GM23338 (cell line): ENCODE measurements around the gene QRFP. TPM values are rescaled to one million over a fixed set of nuclear protein-coding genes. Genes with fewer than 3 reads are reported as not detected.

ENCODE experiments used
- ATAC-seq: fragments of 200-7000 bp; cut with Tn5 transposase; 3 replicates; pipeline ENCODE4 v1.9.1; 2020
- DNase-seq: peaks from one replicate; pipeline ENCODE4 v3.0.0-alpha.2; 2015; ENCODE audit warnings: low spot score
- H2AFZ ChIP-seq: fragments of 200-600 bp; sonication (generic); 2 replicates; pipeline ENCODE4 v1.8.0; 2016; ENCODE audit warnings: antibody characterized with exemption, mild to moderate bottlenecking, moderate library complexity
- H3F3A ChIP-seq: fragments of 200-600 bp; sonication (generic); replicated peaks from 2 replicates; pipeline ENCODE4 v1.8.0; 2017; ENCODE audit warnings: antibody characterized with exemption, mixed run types, low read depth
- H3K27ac ChIP-seq: fragments of 200-600 bp; sonication (generic); 2 replicates; pipeline ENCODE4 v1.6.1; 2016; ENCODE audit warnings: low read depth
- H3K27me3 ChIP-seq: fragments of 200-600 bp; sonication (generic); 2 replicates; pipeline ENCODE4 v1.8.0; 2016; ENCODE audit warnings: mild to moderate bottlenecking, mixed run types, moderate library complexity; ENCODE audit not compliant: insufficient read depth
- H3K36me3 ChIP-seq: fragments of 200-600 bp; sonication (generic); 2 replicates; pipeline ENCODE4 v1.8.0; 2016; ENCODE audit warnings: mild to moderate bottlenecking; ENCODE audit not compliant: insufficient read depth
- H3K4me1 ChIP-seq: fragments of 200-600 bp; sonication (generic); 2 replicates; pipeline ENCODE4 v1.8.0; 2016; ENCODE audit warnings: mild to moderate bottlenecking, moderate library complexity; ENCODE audit not compliant: insufficient read depth
- H3K4me2 ChIP-seq: fragments of 200-600 bp; sonication (generic); 2 replicates; pipeline ENCODE4 v1.7.1; 2017; ENCODE audit warnings: mixed run types
- H3K4me3 ChIP-seq: fragments of 200-600 bp; sonication (generic); 2 replicates; pipeline ENCODE4 v1.6.1; 2016; ENCODE audit warnings: mixed run types
- H3K79me2 ChIP-seq: fragments of 200-600 bp; sonication (generic); replicated peaks from 2 replicates; pipeline ENCODE4 v1.8.0; 2017; ENCODE audit warnings: mild to moderate bottlenecking; ENCODE audit not compliant: insufficient read depth
- H3K9me2 ChIP-seq: fragments of 200-600 bp; sonication (generic); 2 replicates; pipeline ENCODE4 v1.8.0; 2017; ENCODE audit not compliant: insufficient read depth
- H4K20me1 ChIP-seq: fragments of 200-600 bp; sonication (generic); replicated peaks from 2 replicates; pipeline ENCODE4 v1.8.0; 2017; ENCODE audit warnings: mild to moderate bottlenecking; ENCODE audit not compliant: insufficient read depth
- H3K27ac Mint-ChIP-seq: 2 replicates; pipeline ENCODE4 v1.8.0; 2020; ENCODE audit warnings: inconsistent platforms, mild to moderate bottlenecking, moderate library complexity, mixed read lengths
- H3K27me3 Mint-ChIP-seq: 3 replicates; pipeline ENCODE4 v1.8.0; 2022; ENCODE audit warnings: low read depth, mild to moderate bottlenecking, moderate library complexity, mixed read lengths, inconsistent platforms; ENCODE audit not compliant: insufficient read depth, poor library complexity
- H3K36me3 Mint-ChIP-seq: 3 replicates; pipeline ENCODE4 v1.8.0; 2021; ENCODE audit warnings: low read depth, mild to moderate bottlenecking, inconsistent platforms, moderate library complexity, mixed read lengths
- H3K4me1 Mint-ChIP-seq: 3 replicates; pipeline ENCODE4 v1.8.0; 2020; ENCODE audit warnings: mild to moderate bottlenecking, inconsistent platforms, mixed read lengths
- H3K4me3 Mint-ChIP-seq: 3 replicates; pipeline ENCODE4 v1.8.0; 2021; ENCODE audit warnings: moderate library complexity, mild to moderate bottlenecking, inconsistent platforms, mixed read lengths
- H3K9me3 Mint-ChIP-seq: 3 replicates; pipeline ENCODE4 v1.8.0; 2020; ENCODE audit warnings: moderate library complexity, mild to moderate bottlenecking, inconsistent platforms, mixed read lengths
- CTCF ChIP-seq, 2 experiments: fragments of 200-600 bp in 1 of 2; sonication (generic) in 1 of 2; conservative IDR thresholded peaks; 2 replicates each; pipeline versions ENCODE4 v1.5.1 to v1.6.1; 2016 to 2017; ENCODE audit warnings: antibody characterized with exemption in 2 of 2, low read depth in 2 of 2, mild to moderate bottlenecking in 2 of 2, moderate library complexity in 1 of 2
- EZH2phosphoT487 ChIP-seq: fragments of 200-600 bp; sonication (generic); IDR thresholded peaks from one replicate; pipeline ENCODE4 v1.8.1; 2018; ENCODE audit warnings: antibody characterized with exemption; ENCODE audit not compliant: unreplicated experiment
- JUNB ChIP-seq: IDR thresholded peaks from one replicate; pipeline ENCODE4 v1.6.1; 2016; ENCODE audit warnings: antibody characterized with exemption; ENCODE audit not compliant: unreplicated experiment
- REST ChIP-seq: IDR thresholded peaks from one replicate; pipeline ENCODE4 v1.6.1; 2018; ENCODE audit warnings: antibody characterized with exemption; ENCODE audit not compliant: unreplicated experiment
- polyA plus RNA-seq: library from polyadenylated mRNA; unstranded; fragments of >200 nt; fragmentation: Nextera tagmentation; extraction: Ambion mirVana; gene quantifications from 2 replicates; pipeline ENCODE4 v1.2.1, GENCODE V29; 2016
- total RNA-seq: library from RNA; depleted of rRNA; stranded (reverse); fragments of >200 nt; shearing (Covaris generic); gene quantifications from 2 replicates; pipeline ENCODE4 v1.2.3, GENCODE V29; 2014

Gene QRFP
- total and polyA plus RNA-seq, 2 experiments from 2014 or later, result not detected

- ATAC-seq, result peak; percentile 13
- H3K36me3 Mint-ChIP-seq, result no peaks in the 10 kb centered on the region
Observed at GRCh38 chr9:130905902-130906734, 9.5 kb upstream of the QRFP start.

More at GRCh38 chr9:130905902-130906734, 9.5 kb upstream of the QRFP start:
- Histone ChIP-seq H3K4me3 (no peak overlapping the region), H3K27ac (no peak overlapping the region), H2AFZ (0 out of 2 replicates have a peak overlapping the region, but pooled peaks have one; percentile 38), H3K79me2 (no peaks in the 10 kb centered on the region), H3K4me2 (no peak overlapping the region), H3K4me1 (no peaks in the 10 kb centered on the region), H3K27me3 (no peaks in the 10 kb centered on the region), H3F3A (no peaks in the 10 kb centered on the region), H3K9me2 (no peaks in the 10 kb centered on the region), H4K20me1 (no peaks in the 10 kb centered on the region), H3K36me3 (no peaks in the 10 kb centered on the region)
- TF ChIP-seq EZH2phosphoT487 (no peak), REST (no peak), JUNB (no peak), CTCF (conservative IDR thresholded peaks at IDR 0.05; ENCODE audit: low read depth in 2 of 2) (no peak)
- H3K27me3 Mint-ChIP-seq, result peaks cover 4% of the 10 kb centered on the region
- DNase-seq, result no peak
- peaks cover 6% of the 10 kb centered on the region; the same call in 2 of the 3 replicates for H3K4me1 Mint-ChIP-seq
- H3K9me3 Mint-ChIP-seq, result no peaks in the 10 kb centered on the region
- no peak overlapping the region for H3K4me3 Mint-ChIP-seq
- H3K27ac Mint-ChIP-seq, result no peak overlapping the region
